RWPE2 (cell line): Measurements from ENCODE around the gene APOC1.
"Not testable (repeated sequence)": the region's sequence is repeated elsewhere in the genome, so short reads cannot be mapped to it uniquely, and the experiment has no call there.

Source experiments
- ATAC-seq: fragments of 200-7000 bp; cut with Tn5 transposase; 3 replicates; pipeline ENCODE4 v1.9.1; 2021; ENCODE audit warnings: low read depth
- DNase-seq: peaks from one replicate; pipeline ENCODE4 v3.0.0-alpha.2; 2020; ENCODE audit warnings: low spot score
- H3K27ac ChIP-seq: fragments of 450-650 bp; 2 replicates; pipeline ENCODE4 v1.5.1; 2017; ENCODE audit warnings: mild to moderate bottlenecking; ENCODE audit not compliant: poor library complexity, severe bottlenecking
- H3K27me3 ChIP-seq: fragments of 250-450 bp; sonication (Bioruptor Pico); 2 replicates; pipeline ENCODE4 v1.5.1; 2021; ENCODE audit warnings: mild to moderate bottlenecking, moderate library complexity; ENCODE audit not compliant: insufficient read depth, poor library complexity, severe bottlenecking
- H3K36me3 ChIP-seq: fragments of 250-450 bp; sonication (Bioruptor Pico); 2 replicates; pipeline ENCODE4 v1.5.1; 2020; ENCODE audit warnings: low read depth, mild to moderate bottlenecking, moderate library complexity
- H3K4me1 ChIP-seq: fragments of 250-450 bp; sonication (Bioruptor Pico); 2 replicates; pipeline ENCODE4 v1.5.1; 2021; ENCODE audit warnings: mild to moderate bottlenecking, moderate library complexity; ENCODE audit not compliant: insufficient read depth, poor library complexity, severe bottlenecking
- H3K4me3 ChIP-seq: fragments of 250-450 bp; sonication (Bioruptor Pico); 2 replicates; pipeline ENCODE4 v1.5.1; 2021; ENCODE audit warnings: mild to moderate bottlenecking, moderate library complexity; ENCODE audit not compliant: severe bottlenecking
- H3K9me3 ChIP-seq: fragments of 250-450 bp; sonication (Bioruptor Pico); 2 replicates; pipeline ENCODE4 v1.5.1; 2021; ENCODE audit warnings: mild to moderate bottlenecking, moderate library complexity; ENCODE audit not compliant: severe bottlenecking
- TF ChIP-seq, protein P1 (sequence below): fragments of 450-650 bp; IDR thresholded peaks from one replicate; pipeline ENCODE4 v1.5.1; 2017; ENCODE audit warnings: mild to moderate bottlenecking, moderate library complexity; ENCODE audit not compliant: poor library complexity, severe bottlenecking

Gene APOC1

DNA sequence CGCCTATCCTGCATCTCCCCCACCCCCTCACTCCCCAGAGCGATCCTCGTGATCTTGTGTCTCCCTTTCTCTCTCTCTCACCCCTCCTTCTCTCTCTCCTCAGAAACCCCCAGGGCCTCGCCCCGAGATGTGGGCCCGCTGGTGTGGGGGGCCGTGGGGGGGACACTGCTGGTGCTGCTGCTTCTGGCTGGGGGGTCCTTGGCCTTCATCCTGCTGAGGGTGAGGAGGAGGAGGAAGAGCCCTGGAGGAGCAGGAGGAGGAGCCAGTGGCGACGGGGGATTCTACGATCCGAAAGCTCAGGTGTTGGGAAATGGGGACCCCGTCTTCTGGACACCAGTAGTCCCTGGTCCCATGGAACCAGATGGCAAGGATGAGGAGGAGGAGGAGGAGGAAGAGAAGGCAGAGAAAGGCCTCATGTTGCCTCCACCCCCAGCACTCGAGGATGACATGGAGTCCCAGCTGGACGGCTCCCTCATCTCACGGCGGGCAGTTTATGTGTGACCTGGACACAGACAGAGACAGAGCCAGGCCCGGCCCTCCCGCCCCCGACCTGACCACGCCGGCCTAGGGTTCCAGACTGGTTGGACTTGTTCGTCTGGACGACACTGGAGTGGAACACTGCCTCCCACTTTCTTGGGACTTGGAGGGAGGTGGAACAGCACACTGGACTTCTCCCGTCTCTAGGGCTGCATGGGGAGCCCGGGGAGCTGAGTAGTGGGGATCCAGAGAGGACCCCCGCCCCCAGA lies 36.1 kb upstream of the APOC1 start:
- peaks cover 3% of the 10 kb centered on the region for H3K4me1 ChIP-seq
- H3K36me3 ChIP-seq = peaks cover 33% of the 10 kb centered on the region
- no peaks in the 10 kb centered on the region for H3K27me3 ChIP-seq
- ATAC-seq = no peak
- no peak for DNase-seq
- no peak overlapping the region for H3K27ac ChIP-seq
- TF ChIP-seq, protein P1, sequence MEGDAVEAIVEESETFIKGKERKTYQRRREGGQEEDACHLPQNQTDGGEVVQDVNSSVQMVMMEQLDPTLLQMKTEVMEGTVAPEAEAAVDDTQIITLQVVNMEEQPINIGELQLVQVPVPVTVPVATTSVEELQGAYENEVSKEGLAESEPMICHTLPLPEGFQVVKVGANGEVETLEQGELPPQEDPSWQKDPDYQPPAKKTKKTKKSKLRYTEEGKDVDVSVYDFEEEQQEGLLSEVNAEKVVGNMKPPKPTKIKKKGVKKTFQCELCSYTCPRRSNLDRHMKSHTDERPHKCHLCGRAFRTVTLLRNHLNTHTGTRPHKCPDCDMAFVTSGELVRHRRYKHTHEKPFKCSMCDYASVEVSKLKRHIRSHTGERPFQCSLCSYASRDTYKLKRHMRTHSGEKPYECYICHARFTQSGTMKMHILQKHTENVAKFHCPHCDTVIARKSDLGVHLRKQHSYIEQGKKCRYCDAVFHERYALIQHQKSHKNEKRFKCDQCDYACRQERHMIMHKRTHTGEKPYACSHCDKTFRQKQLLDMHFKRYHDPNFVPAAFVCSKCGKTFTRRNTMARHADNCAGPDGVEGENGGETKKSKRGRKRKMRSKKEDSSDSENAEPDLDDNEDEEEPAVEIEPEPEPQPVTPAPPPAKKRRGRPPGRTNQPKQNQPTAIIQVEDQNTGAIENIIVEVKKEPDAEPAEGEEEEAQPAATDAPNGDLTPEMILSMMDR = no peak
- H3K9me3 ChIP-seq = no peaks in the 10 kb centered on the region
- H3K4me3 ChIP-seq = no peak overlapping the region

DNA sequence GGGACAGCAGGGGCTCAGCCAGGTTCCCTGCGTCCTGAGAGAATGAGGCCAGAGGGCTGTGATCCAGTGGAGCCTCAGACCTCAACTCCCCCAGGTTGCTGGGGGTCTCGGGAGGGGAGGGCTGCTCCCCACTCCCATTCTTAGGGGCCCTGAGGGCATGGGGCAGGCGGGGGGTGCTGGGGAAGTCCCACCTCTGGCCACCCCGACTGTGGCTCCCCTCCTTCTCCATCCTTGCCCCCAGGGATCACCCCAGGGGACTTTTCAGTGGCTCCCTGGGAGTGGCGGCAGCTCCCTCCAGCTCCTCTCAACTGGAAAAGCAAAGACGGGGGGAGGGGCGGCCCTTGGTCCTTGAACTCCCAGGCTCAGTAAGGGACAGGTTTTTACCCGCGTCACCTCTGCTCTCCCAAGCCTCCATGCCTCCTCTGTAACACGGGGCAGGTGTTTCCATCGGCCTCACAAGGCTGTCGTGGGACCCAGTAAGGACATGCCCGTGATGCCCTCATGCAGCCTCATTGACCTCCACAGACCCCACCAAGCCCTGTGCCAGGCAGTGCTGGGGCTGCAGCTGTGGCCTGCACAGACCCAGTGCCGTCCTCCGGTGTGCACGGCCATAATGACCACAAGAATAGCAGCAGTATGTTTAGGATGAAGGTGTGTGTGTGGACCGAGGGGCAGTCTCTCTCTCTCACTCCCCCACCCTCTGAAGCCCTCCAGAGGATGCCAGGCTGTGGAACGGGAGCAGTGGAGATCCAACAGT lies 34.9 kb upstream of the APOC1 start:
- Histone ChIP-seq H3K36me3 (peaks cover 25% of the 10 kb centered on the region), H3K4me3 (no peak overlapping the region), H3K27me3 (no peaks in the 10 kb centered on the region), H3K4me1 (peaks cover 3% of the 10 kb centered on the region), H3K9me3 (no peaks in the 10 kb centered on the region), H3K27ac (no peak overlapping the region)
- no peak for ATAC-seq
- TF ChIP-seq, protein P1 = no peak
- no peak for DNase-seq

DNA sequence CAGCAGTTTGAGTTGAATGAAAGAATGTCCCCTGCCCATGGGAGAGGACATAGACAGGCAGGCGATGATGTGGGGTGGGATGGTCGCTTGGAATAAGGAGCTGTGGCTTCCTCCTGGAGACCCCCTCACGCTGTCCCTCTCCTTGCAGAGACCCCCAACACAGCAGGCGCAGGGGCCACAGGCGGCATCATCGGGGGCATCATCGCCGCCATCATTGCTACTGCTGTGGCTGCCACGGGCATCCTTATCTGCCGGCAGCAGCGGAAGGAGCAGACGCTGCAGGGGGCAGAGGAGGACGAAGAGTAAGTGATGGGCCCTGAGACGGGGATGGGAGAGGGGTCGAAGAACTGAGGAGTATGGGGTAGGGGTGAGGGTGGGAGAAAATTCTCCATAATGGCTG lies 32.3 kb upstream of the APOC1 start:
- no peak overlapping the region for H3K4me3 ChIP-seq
- no peaks in the 10 kb centered on the region for H3K9me3 ChIP-seq
- DNase-seq = no peak
- no peaks in the 10 kb centered on the region for H3K4me1 ChIP-seq
- ATAC-seq = no peak
- H3K27ac ChIP-seq = no peak overlapping the region
- H3K27me3 ChIP-seq = no peaks in the 10 kb centered on the region
- TF ChIP-seq, protein P1 = no peak
- H3K36me3 ChIP-seq = peaks cover 3% of the 10 kb centered on the region

DNA sequence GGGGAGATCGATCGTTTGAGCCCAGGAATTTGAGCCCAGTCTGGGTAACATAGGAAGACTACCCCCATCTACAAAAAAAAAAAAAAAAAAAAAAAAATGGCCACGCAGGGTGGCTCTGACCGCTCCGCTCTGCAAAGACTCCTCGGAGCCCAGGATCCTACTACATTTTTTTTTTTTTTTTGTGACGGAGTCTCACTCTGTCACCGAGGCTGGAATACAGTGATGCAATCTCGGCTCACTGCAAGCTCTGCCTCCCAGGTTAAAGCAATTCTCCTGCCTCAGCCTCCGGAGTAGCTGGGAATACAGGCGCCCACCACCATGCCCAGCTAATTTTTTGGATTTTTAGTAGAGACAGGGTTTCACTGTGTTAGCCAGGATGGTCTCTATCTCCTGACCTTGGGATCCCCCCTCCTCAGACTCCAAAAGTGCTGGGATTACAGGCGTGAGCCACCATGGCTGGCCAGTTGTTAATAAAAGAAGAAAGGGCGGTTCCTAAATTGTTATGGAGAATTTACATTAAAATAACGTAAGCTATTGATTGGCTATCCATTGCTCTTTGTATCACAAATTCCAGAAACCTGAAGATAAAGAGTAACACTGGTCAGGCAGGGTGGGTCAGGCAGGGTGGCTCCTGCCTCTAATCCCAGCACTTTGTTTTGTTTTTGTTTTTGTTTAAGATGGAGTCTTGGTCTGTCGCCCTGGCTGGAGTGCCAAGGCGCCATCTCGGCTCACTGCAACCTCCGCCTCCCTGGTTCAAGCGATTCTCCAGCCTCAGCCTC lies 31.6 kb upstream of the APOC1 start:
- DNase-seq, ATAC-seq, H3K27me3 ChIP-seq, H3K9me3 ChIP-seq, H3K27ac ChIP-seq, H3K4me1 ChIP-seq, H3K4me3 ChIP-seq, H3K36me3 ChIP-seq: not testable (repeated sequence)

DNA sequence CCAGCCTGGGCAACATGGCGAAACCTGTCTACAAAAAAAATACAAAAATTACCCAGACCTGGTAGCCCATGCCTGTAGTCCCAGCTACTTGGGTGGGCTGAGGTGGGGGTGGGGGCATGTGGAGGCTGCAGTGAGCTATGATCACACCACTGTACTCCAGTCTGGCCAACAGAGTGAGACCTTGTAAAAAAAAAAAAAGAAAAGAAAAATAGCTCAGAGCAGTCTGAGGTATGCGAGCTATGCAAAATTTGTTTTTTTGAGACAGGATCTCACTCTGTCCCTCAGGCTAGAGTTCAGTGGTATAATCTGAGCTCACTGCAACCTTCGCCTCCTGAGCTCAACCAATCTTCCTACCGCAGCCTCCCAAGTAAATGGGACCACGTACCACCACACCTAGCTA lies 30.5 kb upstream of the APOC1 start:
- TF ChIP-seq, protein P1 = no peak
- peaks cover 3% of the 10 kb centered on the region for H3K36me3 ChIP-seq
- DNase-seq = no peak
- H3K27ac ChIP-seq = no peak overlapping the region
- no peaks in the 10 kb centered on the region for H3K27me3 ChIP-seq
- H3K4me3 ChIP-seq = no peak overlapping the region
- ATAC-seq = no peak
- H3K9me3 ChIP-seq = no peaks in the 10 kb centered on the region
- no peaks in the 10 kb centered on the region for H3K4me1 ChIP-seq
